GM19452 (cell line): ENCODE data around the gene SFMBT1.

Experiments
- ATAC-seq: cut with Tn5 transposase; IDR thresholded peaks from one replicate; pipeline ENCODE4 v1.9.1; 2021; ENCODE audit not compliant: unreplicated experiment

The SFMBT1 gene

GRCh38 chr3:53003320-53003719, 42.6 kb downstream of the SFMBT1 start:
- no peak for ATAC-seq

GRCh38 chr3:52998771-52999513, 46.9 kb downstream of the SFMBT1 start:
- no peak for ATAC-seq

- no peak for ATAC-seq
Observed at GRCh38 chr3:52990637-52991036, 55.2 kb downstream of the SFMBT1 start.

GRCh38 chr3:52986938-52987337, 58.9 kb downstream of the SFMBT1 start:
- no peak for ATAC-seq

GRCh38 chr3:52986049-52986448, 59.8 kb downstream of the SFMBT1 start:
- ATAC-seq: no peak

- ATAC-seq: peak; percentile 30
Observed at GRCh38 chr3:52983828-52984227, 62.0 kb downstream of the SFMBT1 start.

- ATAC-seq: peak; percentile 93
Observed at GRCh38 chr3:52983336-52983807, 62.5 kb downstream of the SFMBT1 start.

- ATAC-seq: peak; percentile 16
Observed at GRCh38 chr3:52982839-52983238, 63.0 kb downstream of the SFMBT1 start.

GRCh38 chr3:52979190-52979983, 66.5 kb downstream of the SFMBT1 start:
- ATAC-seq: no peak

- no peak for ATAC-seq
Observed at GRCh38 chr3:52978109-52978754, 67.6 kb downstream of the SFMBT1 start.

GRCh38 chr3:52973806-52974205, 72.1 kb downstream of the SFMBT1 start:
- no peak for ATAC-seq

- no peak for ATAC-seq
Observed at GRCh38 chr3:52971895-52972294, 74.0 kb downstream of the SFMBT1 start.

GRCh38 chr3:52967398-52967797, 78.5 kb downstream of the SFMBT1 start:
- ATAC-seq: no peak

GRCh38 chr3:52962160-52962559, 83.7 kb downstream of the SFMBT1 start:
- ATAC-seq: no peak

GRCh38 chr3:52959773-52960172, 86.1 kb downstream of the SFMBT1 start:
- no peak for ATAC-seq

- no peak for ATAC-seq
Observed at GRCh38 chr3:52939600-52939999, 106.3 kb downstream of the SFMBT1 start.

GRCh38 chr3:52934630-52935530, 111.0 kb downstream of the SFMBT1 start:
- peak; percentile 81 for ATAC-seq

GRCh38 chr3:52931889-52932288, 114.0 kb downstream of the SFMBT1 start:
- ATAC-seq: no peak

- ATAC-seq: no peak
Observed at GRCh38 chr3:52931328-52931727, 114.5 kb downstream of the SFMBT1 start.

- ATAC-seq: no peak
Observed at GRCh38 chr3:52930748-52931147, 115.1 kb downstream of the SFMBT1 start.

- ATAC-seq: no peak
Observed at GRCh38 chr3:52926554-52926953, 119.3 kb downstream of the SFMBT1 start.
